OCI-M2 (cell line): ENCODE data around the gene NAALAD2.
"Not testable (repeated sequence)": the region's sequence is repeated elsewhere in the genome, so short reads cannot be mapped to it uniquely, and the experiment has no call there.

Source experiments
- DNase-seq: peaks from one replicate; lab custom pipeline; 2025; ENCODE audit not compliant: unreplicated experiment; lab: John Stamatoyannopoulos, UW

Gene NAALAD2

DNA sequence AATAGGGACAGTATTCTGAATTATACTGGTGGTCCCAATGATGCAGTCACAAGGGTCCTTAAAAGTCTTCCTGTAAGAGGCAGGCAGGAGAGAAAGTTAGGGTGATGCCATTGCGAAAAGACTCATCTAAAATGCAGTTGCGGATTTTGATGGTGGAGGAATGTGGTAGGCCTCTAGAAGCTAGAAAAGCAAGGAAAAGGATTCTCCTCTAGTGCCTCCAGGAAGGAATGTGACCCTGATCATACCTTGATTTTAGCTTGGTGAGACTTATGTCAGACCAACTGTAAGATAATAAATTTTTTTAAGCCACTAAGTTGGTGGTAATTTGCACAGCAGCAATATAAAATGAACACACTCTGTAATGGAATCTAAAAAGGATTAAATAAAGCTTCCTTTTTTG, 54.5 kb downstream of the NAALAD2 start:
- DNase-seq, result no peak

DNA sequence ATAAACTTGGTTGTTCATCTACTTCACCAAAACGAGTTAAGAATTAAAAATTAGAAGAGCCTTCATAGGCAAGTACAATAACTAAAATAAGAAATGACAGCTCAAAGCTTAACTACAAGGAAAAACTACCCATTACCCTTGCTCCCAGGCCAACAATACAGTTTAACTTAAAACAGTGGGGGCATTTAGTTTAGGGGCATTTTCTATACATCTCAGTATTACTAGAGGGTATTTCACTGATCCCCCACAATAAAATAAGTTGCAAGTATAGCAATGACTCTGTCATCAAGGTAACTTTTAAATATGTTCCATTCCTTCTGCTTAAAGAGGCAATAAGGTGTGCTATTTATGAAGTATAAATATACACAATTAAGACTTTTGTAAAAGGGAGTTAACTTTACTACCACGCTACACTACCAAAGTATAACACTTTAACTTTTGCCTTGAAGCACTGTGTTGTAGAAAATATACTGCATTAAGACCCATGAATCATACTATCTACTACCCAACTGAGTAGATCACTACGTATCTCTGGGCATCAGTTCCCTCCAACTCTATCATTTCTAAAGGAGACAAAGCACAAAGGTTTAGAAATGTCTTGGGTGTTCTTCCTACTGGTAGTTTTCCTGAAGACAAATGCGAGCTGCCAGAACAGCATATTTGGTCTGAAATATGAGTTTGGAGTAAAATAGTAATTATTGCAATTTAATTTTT, 58.6 kb downstream of the NAALAD2 start:
- DNase-seq, result no peak

DNA sequence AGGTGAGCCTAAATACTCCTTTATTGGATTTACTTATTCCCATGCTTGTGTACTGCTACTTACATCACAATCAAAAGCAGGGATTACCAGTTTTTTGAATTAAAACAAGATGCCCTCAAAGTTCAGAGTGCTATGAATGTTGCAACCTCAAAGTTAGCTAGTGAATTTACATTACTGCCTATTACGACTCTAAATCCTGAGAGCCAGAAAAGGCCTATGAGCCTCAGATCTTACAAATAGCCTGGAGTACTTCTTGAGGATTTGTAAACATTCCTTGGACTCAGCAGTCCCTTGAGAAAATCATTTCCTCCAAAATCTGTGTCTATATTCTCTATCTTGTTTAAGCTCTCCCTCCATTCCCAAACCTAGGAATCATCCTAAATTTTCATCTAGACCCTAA, 62.9 kb downstream of the NAALAD2 start:
- DNase-seq, result no peak

DNA sequence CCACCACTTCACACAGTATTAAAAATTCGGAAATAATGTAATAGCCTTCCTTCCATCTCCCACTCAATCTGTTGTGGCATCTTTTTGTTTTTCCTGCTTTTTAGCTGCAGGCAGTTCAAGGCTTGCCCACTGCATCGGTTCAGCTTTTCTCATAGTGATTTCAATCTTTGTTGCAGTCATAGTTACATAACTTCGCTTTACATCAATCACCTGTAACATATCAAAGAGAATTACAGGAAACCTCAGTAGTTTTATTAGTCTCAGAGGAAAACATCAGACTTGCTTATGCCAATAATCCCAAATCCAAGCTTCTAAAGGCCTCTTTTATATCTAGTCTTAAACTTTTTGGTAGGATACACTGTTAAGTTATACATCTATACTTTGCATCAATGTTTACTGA, 67.9 kb downstream of the NAALAD2 start:
- no peak for DNase-seq

DNA sequence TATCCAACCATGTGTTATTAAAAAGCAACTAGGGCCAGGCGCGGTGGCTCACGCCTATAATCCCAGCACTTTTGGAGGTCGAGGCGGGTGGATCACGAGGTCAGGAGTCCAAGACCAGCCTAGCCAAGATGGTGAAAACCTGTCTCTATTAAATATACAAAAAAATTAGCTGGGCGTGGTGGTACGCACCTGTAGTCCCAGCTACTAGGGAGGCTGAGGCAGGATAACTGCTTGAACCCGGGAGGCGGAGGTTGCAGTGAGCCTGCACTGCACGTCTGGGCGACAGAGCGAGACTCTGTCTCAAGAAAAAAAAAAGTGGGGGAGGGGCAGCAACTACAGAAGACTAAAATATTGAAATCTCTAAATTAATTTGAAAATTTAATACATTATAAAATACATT, 69.9 kb downstream of the NAALAD2 start:
- no peak for DNase-seq

DNA sequence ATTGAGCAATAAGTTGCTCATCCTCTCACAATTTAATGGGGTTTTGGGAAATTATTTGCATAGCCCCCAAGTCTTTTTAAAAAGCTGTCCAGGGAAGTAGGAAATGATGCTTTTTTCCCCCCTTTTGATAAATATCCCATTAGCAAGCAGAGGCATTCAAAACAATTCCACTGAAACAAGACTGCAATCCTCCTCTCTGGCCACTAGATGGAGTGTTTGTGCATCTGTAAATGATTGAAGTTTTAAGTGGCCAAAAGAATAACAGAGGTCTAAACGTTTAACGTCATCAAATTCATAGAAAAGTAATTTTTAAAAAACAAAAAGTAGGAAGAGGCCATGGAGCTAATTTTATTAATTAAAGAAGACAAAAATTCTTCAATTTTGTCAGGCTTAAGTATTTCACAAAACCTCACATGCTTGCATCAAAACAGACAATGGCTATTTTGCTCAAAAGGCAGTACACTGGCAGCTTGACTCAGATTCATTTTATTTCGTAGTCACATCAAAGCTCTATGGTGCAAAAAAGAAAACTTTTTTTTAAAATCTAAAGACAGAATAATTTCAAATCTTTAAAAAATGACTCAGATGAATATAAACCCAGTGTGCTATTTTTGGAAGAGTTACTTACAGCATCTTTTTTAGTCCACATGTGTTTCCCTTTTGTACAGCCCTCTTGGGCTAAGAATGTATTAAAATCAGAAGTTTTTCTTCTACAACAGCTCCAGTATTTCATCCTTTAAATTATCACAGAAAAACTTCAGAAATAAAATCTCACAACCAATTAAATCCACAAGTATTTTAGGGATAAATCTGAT, 70.6 kb downstream of the NAALAD2 start:
- no peak for DNase-seq

DNA sequence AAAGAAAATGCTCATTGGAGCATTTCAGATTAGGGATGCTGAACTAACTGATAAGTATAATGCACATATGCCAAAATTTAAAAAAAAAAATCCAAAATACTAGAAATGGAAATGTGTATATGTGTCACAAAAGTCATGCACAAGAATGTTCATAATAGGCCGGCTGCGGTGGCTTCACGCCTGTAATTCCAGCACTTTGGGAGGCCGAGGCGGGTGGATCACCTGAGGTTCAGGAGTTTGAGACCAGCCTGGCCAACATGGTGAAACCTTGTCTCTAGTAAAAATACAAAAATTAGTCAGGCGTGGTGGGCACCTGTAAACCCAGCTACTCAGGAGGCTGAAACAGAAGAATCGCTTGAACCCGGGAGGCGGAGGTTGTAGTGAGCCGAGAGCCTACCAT, 73.5 kb downstream of the NAALAD2 start:
- DNase-seq, result not testable (repeated sequence)

DNA sequence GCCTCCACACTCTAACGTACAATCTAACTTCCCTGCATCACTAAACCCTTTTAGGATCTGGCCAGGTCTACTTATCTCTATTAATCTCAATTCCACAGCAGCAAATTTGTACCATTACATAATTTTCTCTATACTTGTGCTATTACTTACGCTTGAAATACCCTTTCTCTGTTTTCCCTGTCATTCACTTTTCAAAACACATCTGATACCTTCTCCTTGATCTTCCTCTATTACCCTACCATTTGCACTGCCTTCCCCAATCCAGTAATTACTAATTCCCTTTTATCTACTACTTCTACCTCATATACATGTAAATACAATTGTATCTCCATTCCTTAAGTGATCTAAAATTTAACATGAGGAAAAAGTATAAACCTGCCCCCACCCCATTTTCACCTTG, 74.4 kb downstream of the NAALAD2 start:
- DNase-seq, result no peak

DNA sequence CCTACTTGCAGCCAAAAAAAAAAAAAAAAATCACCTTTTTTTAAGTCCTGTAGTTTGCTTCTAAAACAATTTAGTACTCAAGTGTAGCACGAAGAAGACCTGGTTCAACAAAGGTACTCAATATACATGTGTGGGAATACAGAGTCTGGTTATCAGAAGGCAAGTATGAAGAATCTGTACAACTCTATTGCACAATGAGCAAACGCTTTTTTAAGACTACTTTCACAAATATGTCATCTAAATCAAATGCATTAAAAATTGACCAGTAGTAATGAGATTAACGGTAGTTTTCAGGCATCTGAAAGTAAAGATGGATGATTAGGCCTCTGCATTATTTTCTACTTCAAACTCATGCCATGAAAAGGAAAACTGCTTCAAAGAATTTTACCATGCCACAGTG, 78.9 kb downstream of the NAALAD2 start:
- DNase-seq, result no peak

DNA sequence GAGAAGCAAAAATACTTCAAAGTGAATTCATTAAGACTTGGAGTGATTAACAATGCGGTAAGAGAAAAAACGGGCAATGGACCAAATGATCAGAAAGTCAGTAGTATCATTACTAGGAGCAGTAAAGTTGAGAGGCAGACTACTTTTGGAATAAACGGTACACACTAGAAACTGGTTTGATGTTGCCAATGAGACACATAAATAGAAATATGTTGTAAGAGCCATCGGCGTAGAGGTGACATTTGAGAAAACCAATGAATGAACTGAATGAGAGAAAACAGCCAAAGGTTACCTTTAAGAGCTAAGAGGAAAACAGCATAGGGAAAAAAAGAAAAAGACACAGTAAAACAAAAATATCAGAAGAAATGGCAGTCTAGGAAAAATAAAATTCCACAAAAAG, 82.1 kb downstream of the NAALAD2 start:
- DNase-seq, result no peak

DNA sequence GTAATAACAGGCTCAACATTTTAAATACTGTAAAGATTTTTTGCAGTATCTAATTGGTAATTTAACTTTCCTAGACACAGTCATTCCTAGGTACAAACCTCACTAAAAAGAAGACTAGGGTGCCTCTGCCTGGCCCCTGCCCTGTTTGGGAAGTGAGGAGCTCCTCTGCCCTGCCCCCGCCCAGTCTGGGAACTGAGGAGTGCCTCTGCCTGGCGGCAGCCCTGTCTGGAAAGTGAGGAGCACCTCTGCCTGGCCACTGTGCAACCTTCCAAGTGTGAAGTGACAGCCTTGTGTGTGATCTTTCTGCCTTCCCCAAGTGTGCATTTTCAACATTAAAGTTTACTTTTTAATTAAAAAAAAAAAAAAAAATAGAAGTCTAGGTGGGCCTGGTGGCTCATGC, 84.1 kb downstream of the NAALAD2 start:
- DNase-seq, result no peak

DNA sequence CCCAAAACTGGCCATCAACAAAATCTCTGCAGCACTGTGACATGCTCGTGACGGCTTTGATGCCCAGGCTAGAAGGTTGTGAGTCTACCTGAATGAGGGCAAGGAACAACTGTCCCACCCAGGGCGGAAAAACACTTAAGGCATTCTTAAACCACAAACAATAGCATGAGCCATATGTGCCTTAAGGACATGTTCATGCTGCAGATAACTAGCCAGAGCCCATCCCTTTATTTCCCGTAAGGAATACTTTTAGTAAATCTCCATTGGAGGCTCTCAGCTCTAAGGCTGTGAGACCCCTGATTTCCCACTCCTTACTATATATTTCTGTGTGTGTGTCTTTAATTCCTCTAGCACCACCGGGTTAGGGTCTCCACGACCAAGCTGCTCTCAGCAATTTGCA, 85.0 kb downstream of the NAALAD2 start:
- no peak for DNase-seq

DNA sequence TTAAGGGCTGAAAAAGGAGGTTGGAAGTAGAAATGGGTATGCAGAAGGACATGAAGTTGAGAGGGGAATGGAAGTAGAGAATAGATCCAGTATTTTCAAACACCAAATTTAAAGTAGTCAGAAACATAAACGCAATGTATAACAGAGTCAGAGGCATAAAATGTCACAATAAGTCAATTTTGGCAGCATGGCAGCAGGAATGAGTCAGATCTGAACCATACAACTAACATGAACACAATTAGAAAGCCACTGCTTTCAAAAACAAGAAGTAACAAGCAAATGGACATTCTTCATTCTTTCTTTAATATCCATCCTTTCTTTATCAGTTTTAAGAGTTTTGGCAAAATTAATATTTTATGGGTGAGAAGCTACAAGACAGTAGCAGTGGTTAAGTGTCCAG, 85.9 kb downstream of the NAALAD2 start:
- DNase-seq, result no peak

DNA sequence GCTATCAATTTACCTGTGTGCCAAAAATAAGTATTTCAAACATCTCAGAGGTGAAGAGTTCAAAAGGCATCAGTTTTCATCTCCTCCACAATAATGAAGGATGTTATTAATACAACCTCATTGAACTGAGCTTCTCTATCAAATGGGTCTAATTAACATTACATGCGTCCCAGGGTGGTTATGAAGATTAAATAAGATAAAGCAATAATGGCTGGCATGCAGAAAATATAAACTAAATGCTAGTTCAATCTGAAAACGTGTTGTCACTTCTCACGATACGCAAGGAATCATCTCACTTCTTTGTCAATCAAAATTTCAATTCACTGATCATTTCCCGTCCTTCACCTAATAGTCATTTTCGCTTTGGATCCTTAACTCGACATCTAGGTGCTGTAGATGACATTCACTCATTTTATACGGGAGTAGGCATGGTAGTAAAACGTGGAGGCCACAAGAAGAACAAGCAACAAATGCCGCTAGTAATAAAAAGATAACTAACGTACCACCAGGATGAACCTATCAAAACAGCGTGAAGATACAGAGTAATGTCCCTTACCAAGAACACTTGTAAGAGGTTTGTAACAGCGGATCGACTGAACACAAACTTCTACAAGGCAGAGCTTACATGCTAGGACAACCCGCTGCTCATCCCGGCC, 87.5 kb downstream of the NAALAD2 start:
- no peak for DNase-seq

DNA sequence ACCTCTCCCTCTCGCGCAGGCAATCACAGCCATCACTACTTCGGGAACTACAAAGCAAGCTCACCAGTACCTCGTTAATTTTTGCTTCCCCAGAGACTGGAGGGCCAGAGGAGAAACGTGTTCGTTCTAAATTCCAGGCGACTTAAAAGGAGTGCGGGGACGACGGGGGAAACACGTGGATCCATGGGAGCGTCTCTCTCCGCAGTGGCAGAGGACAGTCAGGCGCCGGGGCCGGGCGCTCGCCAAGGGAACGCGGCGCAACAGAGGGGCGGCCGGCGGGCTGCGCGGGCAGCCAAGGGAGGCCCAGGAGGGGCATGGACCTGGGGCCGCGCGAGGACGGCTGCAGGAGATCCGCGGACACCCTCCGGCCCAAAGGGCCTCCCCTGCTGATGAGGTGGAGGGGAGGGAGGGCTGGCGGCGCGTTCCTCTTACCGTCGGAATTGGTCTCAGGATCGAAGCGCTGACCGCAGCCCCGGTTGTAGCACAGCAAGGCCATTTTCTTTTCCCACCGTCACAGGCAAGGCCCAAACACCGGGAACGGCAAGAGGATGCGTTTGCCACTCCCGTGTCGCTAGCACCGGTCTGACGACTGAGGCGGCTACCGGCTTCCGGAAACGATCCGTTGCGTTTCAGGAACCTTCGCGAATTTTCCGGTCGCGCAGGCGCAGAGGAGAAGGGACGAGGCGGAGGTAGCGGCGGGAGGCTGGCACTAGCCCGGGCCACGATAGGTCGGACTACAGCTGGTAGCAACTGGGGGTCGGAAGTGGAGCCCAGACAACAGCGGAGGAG, 88.2 kb downstream of the NAALAD2 start, which contains the start of gene CHORDC1:
TSS of gene CHORDC1 (minus strand) at position 591 of the 789 bp plus-strand sequence. CDS start at position 496, 95 bp downstream.
- DNase-seq, result peak; percentile 26

DNA sequence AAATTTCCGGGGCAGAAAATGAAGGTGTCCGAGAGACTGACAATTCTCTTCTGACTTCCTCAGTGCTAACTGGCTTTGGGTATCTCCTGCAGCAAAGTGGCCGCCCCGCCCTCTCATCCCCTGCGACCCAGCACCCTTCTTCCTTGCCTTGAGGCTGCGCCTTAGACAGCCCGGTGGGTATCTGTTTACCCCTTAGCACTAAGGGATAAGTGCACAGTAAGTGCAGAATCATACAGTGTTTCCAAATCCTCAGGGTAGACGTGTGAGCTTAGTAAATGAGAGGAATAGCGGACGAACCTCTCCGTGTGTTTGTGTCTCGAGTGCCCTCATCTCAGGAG, 88.8 kb downstream of the NAALAD2 start:
- DNase-seq, result no peak

DNA sequence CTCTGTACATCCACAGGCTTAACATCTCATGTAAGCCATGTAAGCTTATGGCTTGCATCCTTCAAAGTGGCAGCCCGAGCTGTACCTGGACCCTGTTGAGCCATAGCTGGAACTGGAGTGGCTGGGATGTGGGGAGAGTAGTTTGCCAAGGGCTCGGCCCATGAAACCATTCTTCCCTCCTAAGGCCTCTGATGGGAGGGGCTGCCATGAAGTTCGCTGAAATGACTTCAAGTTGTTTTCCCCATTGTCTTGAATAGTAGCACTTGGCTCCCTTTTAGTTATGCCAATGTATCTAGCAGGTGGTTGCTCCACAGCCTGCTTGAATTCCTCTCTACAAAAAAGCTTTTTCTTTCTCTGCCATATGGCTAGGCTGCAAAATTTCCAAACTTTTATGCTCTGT, 93.6 kb downstream of the NAALAD2 start:
- DNase-seq, result no peak

DNA sequence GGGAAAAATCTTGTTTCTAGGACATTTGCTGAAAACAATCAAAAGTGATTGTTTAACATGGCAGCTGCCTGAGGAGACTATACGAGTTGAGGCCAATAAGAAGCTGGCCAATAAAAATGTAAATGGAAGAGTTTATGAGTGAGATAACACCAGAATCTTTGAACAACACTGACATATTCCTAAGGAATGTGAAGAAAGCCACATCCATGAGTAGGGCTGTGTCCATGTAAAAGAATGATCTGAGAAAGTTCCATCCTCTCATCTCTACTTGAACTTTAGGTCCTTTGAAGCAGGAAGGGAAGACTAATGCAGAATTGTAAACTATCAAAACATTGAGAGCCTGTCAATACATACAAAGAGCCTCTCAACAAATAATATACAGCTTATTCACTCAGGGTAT, 95.3 kb downstream of the NAALAD2 start:
- no peak for DNase-seq

DNA sequence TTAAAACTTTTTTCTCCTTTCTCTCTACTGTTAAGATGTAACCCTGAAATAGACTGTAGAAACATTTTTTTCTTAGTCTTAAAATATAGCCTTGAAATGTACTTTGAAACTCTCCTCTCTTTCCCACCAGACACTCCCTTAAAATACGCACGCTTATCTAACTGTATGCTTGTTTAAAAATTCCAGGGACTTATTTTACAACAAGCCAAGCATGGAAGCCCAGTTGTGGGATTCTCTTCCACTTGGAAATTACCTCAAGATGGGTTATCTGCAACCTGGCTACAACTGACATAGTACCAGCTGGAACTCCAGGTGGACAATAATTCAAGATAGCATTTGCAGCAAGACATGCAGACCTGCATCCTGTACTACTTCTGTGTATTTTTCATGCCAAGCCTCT, 100.5 kb downstream of the NAALAD2 start:
- DNase-seq, result no peak

DNA sequence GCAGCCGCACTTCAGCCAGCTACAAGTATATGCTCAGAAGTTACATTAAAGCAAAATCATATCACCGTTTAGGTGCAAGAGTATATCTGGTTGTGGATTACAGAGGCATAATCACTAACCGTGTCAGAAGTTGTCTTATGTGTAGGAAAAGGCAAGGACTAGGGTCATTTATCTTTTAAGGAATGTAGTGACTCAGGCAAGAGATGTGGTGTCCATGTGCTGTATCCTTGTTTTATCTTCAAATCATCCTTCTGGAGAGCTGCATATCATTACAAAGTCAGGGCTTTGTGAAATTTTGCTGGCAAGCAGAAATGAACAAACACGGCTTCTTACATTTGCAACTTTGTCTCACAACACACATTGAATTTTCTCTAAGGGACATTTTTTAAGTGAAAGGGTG, 101.1 kb downstream of the NAALAD2 start:
- DNase-seq, result no peak

DNA sequence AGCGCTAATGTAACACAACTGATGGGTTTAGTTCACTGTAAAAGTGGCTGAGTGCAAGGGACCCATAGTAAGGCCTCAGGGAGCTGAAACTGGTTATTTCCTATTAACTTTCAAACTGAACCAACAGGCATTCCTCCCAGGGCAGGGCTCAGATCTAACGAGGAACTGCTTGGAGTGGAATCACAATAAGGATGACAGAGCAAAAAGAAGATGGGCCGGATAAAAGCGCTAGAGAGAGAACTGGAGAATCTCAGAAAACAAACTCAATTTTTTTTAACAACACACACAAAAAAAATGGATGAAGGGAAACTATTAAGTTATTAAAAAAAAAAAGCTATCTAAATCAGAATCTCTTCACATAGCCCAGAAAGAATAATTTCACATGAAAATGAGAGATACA, 102.5 kb downstream of the NAALAD2 start:
- no peak for DNase-seq
